DOHH2 (cell line): ENCODE results near the gene CAP1.

ENCODE experiments used
- H3F3A ChIP-seq: fragments of 200-600 bp; sonication (generic), shearing (Covaris generic); 2 replicates; pipeline ENCODE4 v1.6.0; 2016; ENCODE audit warnings: antibody characterized with exemption, mild to moderate bottlenecking; ENCODE audit not compliant: control insufficient read depth, insufficient read depth
- H3K27ac ChIP-seq: fragments of 200-600 bp; sonication (generic); 2 replicates; pipeline ENCODE4 v1.5.1; 2014; ENCODE audit warnings: low read depth, mild to moderate bottlenecking, low read length, moderate library complexity
- H3K27me3 ChIP-seq: fragments of 200-600 bp; sonication (generic); 2 replicates; pipeline ENCODE4 v1.6.1; 2014; ENCODE audit warnings: mild to moderate bottlenecking, low read length, mixed read lengths; ENCODE audit not compliant: control insufficient read depth
- H3K36me3 ChIP-seq: fragments of 200-600 bp; sonication (generic); 2 replicates; pipeline ENCODE4 v1.6.1; 2014; ENCODE audit warnings: mild to moderate bottlenecking, low read length, moderate library complexity, mixed read lengths; ENCODE audit not compliant: control insufficient read depth
- H3K4me1 ChIP-seq: fragments of 200-600 bp; sonication (generic); 2 replicates; pipeline ENCODE4 v1.6.1; 2014; ENCODE audit warnings: mild to moderate bottlenecking, low read length, mixed read lengths; ENCODE audit not compliant: control insufficient read depth
- H3K4me2 ChIP-seq: fragments of 200-600 bp; sonication (generic); 2 replicates; pipeline ENCODE4 v1.6.0; 2014; ENCODE audit warnings: mild to moderate bottlenecking, low read length, moderate library complexity
- H3K4me3 ChIP-seq: fragments of 200-600 bp; sonication (generic); 2 replicates; pipeline ENCODE4 v1.5.1; 2014; ENCODE audit warnings: mild to moderate bottlenecking, low read length, mixed read lengths
- H3K79me2 ChIP-seq: fragments of 200-600 bp; sonication (generic); 2 replicates; pipeline ENCODE4 v1.6.1; 2014; ENCODE audit warnings: mild to moderate bottlenecking, low read length, mixed read lengths; ENCODE audit not compliant: control insufficient read depth
- H3K9me2 ChIP-seq: fragments of 200-600 bp; sonication (generic); replicated peaks from 2 replicates; pipeline ENCODE4 v1.6.1; 2014; ENCODE audit warnings: mild to moderate bottlenecking, low read length, mixed read lengths; ENCODE audit not compliant: control insufficient read depth
- H3K9me3 ChIP-seq: fragments of 200-600 bp; sonication (generic); 2 replicates; pipeline ENCODE4 v1.6.1; 2014; ENCODE audit warnings: antibody characterized with exemption, low read length, mixed read lengths; ENCODE audit not compliant: control insufficient read depth, insufficient read depth
- H4K20me1 ChIP-seq: fragments of 200-600 bp; sonication (generic); 2 replicates; pipeline ENCODE4 v1.6.0; 2014; ENCODE audit warnings: low read depth, mild to moderate bottlenecking, antibody characterized with exemption, low read length, moderate library complexity; ENCODE audit not compliant: control insufficient read depth, insufficient read depth
- CTCF ChIP-seq: fragments of 200-600 bp; sonication (generic); IDR thresholded peaks from one replicate; pipeline ENCODE4 v1.5.1; 2014; ENCODE audit warnings: antibody characterized with exemption, mild to moderate bottlenecking, low read depth, low read length; ENCODE audit not compliant: poor library complexity, severe bottlenecking
- EZH2phosphoT487 ChIP-seq: fragments of 200-600 bp; sonication (generic); IDR thresholded peaks from 2 replicates; pipeline ENCODE4 v1.6.1; 2017; ENCODE audit warnings: borderline replicate concordance, mild to moderate bottlenecking, antibody characterized with exemption, low read length, moderate library complexity, mixed read lengths

CAP1 gene

GRCh38 chr1:40056519-40057309, 16.2 kb downstream of the CAP1 start:
- Histone ChIP-seq H3K36me3 (peaks cover 60% of the 10 kb centered on the region), H3K79me2 (peaks cover 89% of the 10 kb centered on the region), H3K4me2 (peak overlapping the region; percentile 88; the same call in 1 of the 2 replicates), H4K20me1 (peaks cover 4% of the 10 kb centered on the region; the same call in 1 of the 2 replicates), H3K9me3 (no peaks in the 10 kb centered on the region), H3K9me2 (no peaks in the 10 kb centered on the region), H3K27ac (no peak overlapping the region), H3F3A (peaks cover 29% of the 10 kb centered on the region), H3K4me1 (peaks cover 73% of the 10 kb centered on the region), H3K27me3 (no peaks in the 10 kb centered on the region), H3K4me3 (no peak overlapping the region)
- TF ChIP-seq CTCF (no peak), EZH2phosphoT487 (no peak)

- Histone ChIP-seq H4K20me1 (peaks cover 4% of the 10 kb centered on the region; the same call in 1 of the 2 replicates), H3K36me3 (peaks cover 66% of the 10 kb centered on the region), H3K9me2 (no peaks in the 10 kb centered on the region), H3K9me3 (no peaks in the 10 kb centered on the region), H3F3A (peaks cover 29% of the 10 kb centered on the region), H3K4me3 (peak overlapping the region; percentile 59; the same call in 1 of the 2 replicates), H3K27ac (peak overlapping the region; percentile 95), H3K4me2 (peak overlapping the region; percentile 88), H3K4me1 (peaks cover 81% of the 10 kb centered on the region), H3K79me2 (peaks cover 87% of the 10 kb centered on the region), H3K27me3 (no peaks in the 10 kb centered on the region)
- TF ChIP-seq CTCF (no peak), EZH2phosphoT487 (no peak)
Observed at GRCh38 chr1:40057310-40058030, 16.9 kb downstream of the CAP1 start.

- peaks cover 86% of the 10 kb centered on the region for H3K4me1 ChIP-seq
- TF ChIP-seq EZH2phosphoT487: no peak
- TF ChIP-seq CTCF: no peak
- H3K9me2 ChIP-seq: no peaks in the 10 kb centered on the region
- H3K27ac ChIP-seq: peak overlapping the region; percentile 95
- H3K27me3 ChIP-seq: no peaks in the 10 kb centered on the region
- no peaks in the 10 kb centered on the region for H3K9me3 ChIP-seq
- peaks cover 4% of the 10 kb centered on the region; the same call in 1 of the 2 replicates for H4K20me1 ChIP-seq
- peak overlapping the region; percentile 88 for H3K4me2 ChIP-seq
- H3K36me3 ChIP-seq: peaks cover 66% of the 10 kb centered on the region
- H3K79me2 ChIP-seq: peaks cover 82% of the 10 kb centered on the region
- H3K4me3 ChIP-seq: peak overlapping the region; percentile 59
- H3F3A ChIP-seq: peaks cover 29% of the 10 kb centered on the region
Observed at GRCh38 chr1:40058097-40058452, 17.5 kb downstream of the CAP1 start.
